ENCODE results near the gene COL6A2. TPM values are rescaled to one million over a fixed set of nuclear protein-coding genes. Genes with fewer than 3 reads are reported as not detected.

The COL6A2 gene
- total RNA-seq, 1 experiment from 2014 or later: 127 TPM

- Histone ChIP-seq H3K36me3 (replicated peaks; ENCODE audit: control insufficient read depth, insufficient read depth, low read length) (no peaks in the 10 kb centered on the region; the same call in 1 of the 2 replicates), H3K27me3 (ENCODE audit: control insufficient read depth, insufficient read depth, low read length) (no peaks in the 10 kb centered on the region), H3K4me3 (ENCODE audit: insufficient read depth, low read depth, low read length) (no peak overlapping the region)
- DNase-seq: no peak
Measured at GRCh38 chr21:46156678-46157077, 58.8 kb downstream of the COL6A2 start.

- Histone ChIP-seq H3K4me3 (ENCODE audit: insufficient read depth, low read depth, low read length) (no peak overlapping the region), H3K27me3 (ENCODE audit: control insufficient read depth, insufficient read depth, low read length) (no peaks in the 10 kb centered on the region), H3K36me3 (replicated peaks; ENCODE audit: control insufficient read depth, insufficient read depth, low read length) (no peaks in the 10 kb centered on the region; the same call in 1 of the 2 replicates)
- DNase-seq: peak; percentile 16
Measured at GRCh38 chr21:46157396-46157986, 59.6 kb downstream of the COL6A2 start.

- H3K4me3 ChIP-seq (ENCODE audit: insufficient read depth, low read depth, low read length): no peak overlapping the region
- no peaks in the 10 kb centered on the region; the same call in 1 of the 2 replicates for H3K36me3 ChIP-seq (replicated peaks; ENCODE audit: control insufficient read depth, insufficient read depth, low read length)
- H3K27me3 ChIP-seq (ENCODE audit: control insufficient read depth, insufficient read depth, low read length): no peaks in the 10 kb centered on the region
- DNase-seq: peak; percentile 20
Measured at GRCh38 chr21:46157987-46158451, 60.1 kb downstream of the COL6A2 start.

GRCh38 chr21:46158666-46159300 lies 60.9 kb downstream of the COL6A2 start:
- H3K27me3 ChIP-seq (ENCODE audit: control insufficient read depth, insufficient read depth, low read length): no peaks in the 10 kb centered on the region
- H3K36me3 ChIP-seq (replicated peaks; ENCODE audit: control insufficient read depth, insufficient read depth, low read length): no peaks in the 10 kb centered on the region; the same call in 1 of the 2 replicates
- DNase-seq: peak; percentile 23
- H3K4me3 ChIP-seq (ENCODE audit: insufficient read depth, low read depth, low read length): no peak overlapping the region

GRCh38 chr21:46159390-46159789 lies 61.5 kb downstream of the COL6A2 start:
- Histone ChIP-seq H3K4me3 (ENCODE audit: insufficient read depth, low read depth, low read length) (no peak overlapping the region), H3K27me3 (ENCODE audit: control insufficient read depth, insufficient read depth, low read length) (no peaks in the 10 kb centered on the region), H3K36me3 (replicated peaks; ENCODE audit: control insufficient read depth, insufficient read depth, low read length) (no peaks in the 10 kb centered on the region; the same call in 1 of the 2 replicates)
- DNase-seq: peak; percentile 35

- H3K4me3 ChIP-seq (ENCODE audit: insufficient read depth, low read depth, low read length): no peak overlapping the region
- H3K36me3 ChIP-seq (replicated peaks; ENCODE audit: control insufficient read depth, insufficient read depth, low read length): no peaks in the 10 kb centered on the region; the same call in 1 of the 2 replicates
- no peaks in the 10 kb centered on the region for H3K27me3 ChIP-seq (ENCODE audit: control insufficient read depth, insufficient read depth, low read length)
- peak; percentile 43 for DNase-seq
Measured at GRCh38 chr21:46159841-46160656, 62.1 kb downstream of the COL6A2 start.

- Histone ChIP-seq H3K27me3 (ENCODE audit: control insufficient read depth, insufficient read depth, low read length) (no peaks in the 10 kb centered on the region), H3K4me3 (ENCODE audit: insufficient read depth, low read depth, low read length) (no peak overlapping the region), H3K36me3 (replicated peaks; ENCODE audit: control insufficient read depth, insufficient read depth, low read length) (no peaks in the 10 kb centered on the region; the same call in 1 of the 2 replicates)
- DNase-seq: no peak
Measured at GRCh38 chr21:46160657-46160906, 62.7 kb downstream of the COL6A2 start.

GRCh38 chr21:46160907-46161632 lies 63.2 kb downstream of the COL6A2 start:
- Histone ChIP-seq H3K27me3 (ENCODE audit: control insufficient read depth, insufficient read depth, low read length) (no peaks in the 10 kb centered on the region), H3K36me3 (replicated peaks; ENCODE audit: control insufficient read depth, insufficient read depth, low read length) (no peaks in the 10 kb centered on the region; the same call in 1 of the 2 replicates), H3K4me3 (ENCODE audit: insufficient read depth, low read depth, low read length) (no peak overlapping the region)
- peak; percentile 77 for DNase-seq

- no peaks in the 10 kb centered on the region for H3K27me3 ChIP-seq (ENCODE audit: control insufficient read depth, insufficient read depth, low read length)
- no peak overlapping the region for H3K4me3 ChIP-seq (ENCODE audit: insufficient read depth, low read depth, low read length)
- DNase-seq: peak; percentile 56
- H3K36me3 ChIP-seq (replicated peaks; ENCODE audit: control insufficient read depth, insufficient read depth, low read length): no peaks in the 10 kb centered on the region; the same call in 1 of the 2 replicates
Measured at GRCh38 chr21:46161633-46162592, 64.0 kb downstream of the COL6A2 start.

GRCh38 chr21:46163380-46163779 lies 65.5 kb downstream of the COL6A2 start:
- DNase-seq: no peak
- H3K36me3 ChIP-seq (replicated peaks; ENCODE audit: control insufficient read depth, insufficient read depth, low read length): no peaks in the 10 kb centered on the region; the same call in 1 of the 2 replicates
- no peaks in the 10 kb centered on the region for H3K27me3 ChIP-seq (ENCODE audit: control insufficient read depth, insufficient read depth, low read length)
- H3K4me3 ChIP-seq (ENCODE audit: insufficient read depth, low read depth, low read length): no peak overlapping the region

GRCh38 chr21:46165098-46165497 lies 67.2 kb downstream of the COL6A2 start:
- DNase-seq: no peak
- no peaks in the 10 kb centered on the region; the same call in 1 of the 2 replicates for H3K36me3 ChIP-seq (replicated peaks; ENCODE audit: control insufficient read depth, insufficient read depth, low read length)
- H3K27me3 ChIP-seq (ENCODE audit: control insufficient read depth, insufficient read depth, low read length): no peaks in the 10 kb centered on the region
- no peak overlapping the region for H3K4me3 ChIP-seq (ENCODE audit: insufficient read depth, low read depth, low read length)

- H3K36me3 ChIP-seq (replicated peaks; ENCODE audit: control insufficient read depth, insufficient read depth, low read length): no peaks in the 10 kb centered on the region
- DNase-seq: peak; percentile 38
- no peaks in the 10 kb centered on the region for H3K27me3 ChIP-seq (ENCODE audit: control insufficient read depth, insufficient read depth, low read length)
- no peak overlapping the region for H3K4me3 ChIP-seq (ENCODE audit: insufficient read depth, low read depth, low read length)
Measured at GRCh38 chr21:46168238-46168637, 70.3 kb downstream of the COL6A2 start.

- H3K36me3 ChIP-seq (replicated peaks; ENCODE audit: control insufficient read depth, insufficient read depth, low read length): no peaks in the 10 kb centered on the region
- H3K27me3 ChIP-seq (ENCODE audit: control insufficient read depth, insufficient read depth, low read length): no peaks in the 10 kb centered on the region
Measured at GRCh38 chr21:46168659-46169386, 70.9 kb downstream of the COL6A2 start.

More at GRCh38 chr21:46168659-46169386, 70.9 kb downstream of the COL6A2 start:
- DNase-seq: no peak
- no peak overlapping the region for H3K4me3 ChIP-seq (ENCODE audit: insufficient read depth, low read depth, low read length)

Measured in H7 (cell line).